SK-N-SH (cell line): Measurements from ENCODE around the gene LMO2. TPM values are rescaled to one million over a fixed set of nuclear protein-coding genes. Genes with fewer than 3 reads are reported as not detected.

Source experiments
- CTCF ChIA-PET: fragments of 300-600, 350-600 bp; formaldehyde crosslinking; extraction: SDS; loops from one replicate; lab custom pipeline; 2021; lab: Yijun Ruan, JAX
- POLR2A ChIA-PET: fragments of 350-600 bp; sonication (Branson Sonifier 250); formaldehyde crosslinking; extraction: SDS; loops from one replicate; lab custom pipeline; 2020; ENCODE audit warnings: antibody characterized with exemption, inconsistent platforms; lab: Yijun Ruan, JAX
- DNase-seq: peaks from one replicate; pipeline ENCODE4 v3.0.0; 2012
- H2AFZ ChIP-seq: fragments of 200-600 bp; sonication (generic); 2 replicates; pipeline ENCODE4 v1.8.1; 2016; ENCODE audit warnings: antibody characterized with exemption, mild to moderate bottlenecking, low read depth
- H3F3A ChIP-seq: fragments of 200-600 bp; sonication (generic); replicated peaks from 2 replicates; pipeline ENCODE3; 2016; ENCODE audit warnings: antibody characterized with exemption, mild to moderate bottlenecking; ENCODE audit not compliant: insufficient read depth
- H3K27ac ChIP-seq, 2 experiments: fragments of 200-500 bp in 1 of 2; fragments of 200-600 bp in 1 of 2; sonication (Bioruptor generic) in 1 of 2; sonication (generic), shearing (Covaris generic) in 1 of 2; 2 replicates each; pipeline versions ENCODE4 v1.5.1 to v1.6.1; 2014 to 2016; ENCODE audit warnings: low read depth in 2 of 2, inconsistent platforms in 1 of 2, low read length in 1 of 2, mild to moderate bottlenecking in 1 of 2, mixed read lengths in 1 of 2
- H3K27me3 ChIP-seq: fragments of 200-600 bp; sonication (generic), shearing (Covaris generic); 2 replicates; pipeline ENCODE4 v1.6.1; 2016; ENCODE audit warnings: mixed run types; ENCODE audit not compliant: insufficient read depth
- H3K36me3 ChIP-seq, 2 experiments: fragments of 200-500 bp in 1 of 2; fragments of 200-600 bp in 1 of 2; sonication (Bioruptor generic) in 1 of 2; sonication (generic) in 1 of 2; replicated peaks in 1 of 2; 2 replicates each; pipeline versions ENCODE3 to v1.5.1; 2014 to 2016; ENCODE audit warnings: low read length in 1 of 2, mild to moderate bottlenecking in 1 of 2; ENCODE audit not compliant: insufficient read depth in 2 of 2, control insufficient read depth in 1 of 2
- H3K4me1 ChIP-seq, 2 experiments: fragments of 200-500 bp in 1 of 2; fragments of 200-600 bp in 1 of 2; sonication (Bioruptor generic) in 1 of 2; sonication (generic), shearing (Covaris generic) in 1 of 2; 2 replicates each; pipeline versions ENCODE4 v1.5.1 to v1.6.1; 2014 to 2016; ENCODE audit warnings: low read depth in 1 of 2, low read length in 1 of 2, mixed run types in 1 of 2; ENCODE audit not compliant: insufficient read depth in 2 of 2, control insufficient read depth in 1 of 2
- H3K4me2 ChIP-seq: fragments of 200-600 bp; sonication (generic), shearing (Covaris generic); 2 replicates; pipeline ENCODE4 v1.6.1; 2017; ENCODE audit warnings: mixed run types
- H3K4me3 ChIP-seq, 2 experiments: fragments of 200-500 bp in 1 of 2; fragments of 200-600 bp in 1 of 2; sonication (Bioruptor generic) in 1 of 2; sonication (generic), shearing (Covaris generic) in 1 of 2; 2 replicates each; pipeline versions ENCODE4 v1.5.1 to v1.8.1; 2014 to 2016; ENCODE audit warnings: low read depth in 2 of 2, inconsistent platforms in 1 of 2, low read length in 1 of 2, mild to moderate bottlenecking in 1 of 2, mixed read lengths in 1 of 2, moderate library complexity in 1 of 2
- H3K79me2 ChIP-seq: fragments of 200-600 bp; sonication (generic); 2 replicates; pipeline ENCODE4 v1.8.1; 2017; ENCODE audit warnings: mild to moderate bottlenecking; ENCODE audit not compliant: insufficient read depth
- H3K9ac ChIP-seq: fragments of 200-600 bp; sonication (generic); 2 replicates; pipeline ENCODE4 v1.6.1; 2017; ENCODE audit warnings: mixed run types
- H3K9me2 ChIP-seq: fragments of 200-600 bp; sonication (generic); 2 replicates; pipeline ENCODE4 v1.6.1; 2017; ENCODE audit warnings: mixed run types
- H3K9me3 ChIP-seq: fragments of 200-600 bp; sonication (generic); 2 replicates; pipeline ENCODE4 v1.6.1; 2017; ENCODE audit warnings: mixed run types, mild to moderate bottlenecking, moderate library complexity
- H4K20me1 ChIP-seq: fragments of 200-600 bp; sonication (generic); 2 replicates; pipeline ENCODE4 v1.6.1; 2017; ENCODE audit warnings: mild to moderate bottlenecking, mixed run types; ENCODE audit not compliant: insufficient read depth
- ELF1 ChIP-seq: IDR thresholded peaks from 2 replicates; pipeline ENCODE4 v1.4.0; 2012
- EP300 ChIP-seq, 2 experiments: IDR thresholded peaks; 2 replicates each; pipeline versions ENCODE4 v1.4.0 to v1.6.1; 2012; ENCODE audit warnings: borderline replicate concordance in 1 of 2, low read depth in 1 of 2, low read length in 1 of 2
- FOSL2 ChIP-seq: IDR thresholded peaks from 2 replicates; pipeline ENCODE4 v1.4.0; 2012; ENCODE audit warnings: low read depth, mild to moderate bottlenecking, moderate library complexity, borderline replicate concordance
- FOXJ3 ChIP-seq: sonication (generic); formaldehyde crosslinking; IDR thresholded peaks from 2 replicates; pipeline ENCODE4 v1.5.1; 2020; ENCODE audit warnings: mild to moderate bottlenecking, missing genetic modification reagents
- FOXM1 ChIP-seq: IDR thresholded peaks from 2 replicates; pipeline ENCODE4 v1.4.0; 2012; ENCODE audit warnings: low read depth, mild to moderate bottlenecking
- GATA2 ChIP-seq: sonication (generic); formaldehyde crosslinking; IDR thresholded peaks from 2 replicates; pipeline ENCODE4 v1.5.0; 2020; ENCODE audit warnings: mild to moderate bottlenecking, missing genetic modification reagents
- JUND ChIP-seq: IDR thresholded peaks from 2 replicates; pipeline ENCODE4 v1.4.0; 2012
- MEF2A ChIP-seq: IDR thresholded peaks from 2 replicates; pipeline ENCODE4 v1.4.0; 2012; ENCODE audit warnings: low read depth, borderline replicate concordance
- NFIC ChIP-seq: IDR thresholded peaks from 2 replicates; pipeline ENCODE4 v1.4.0; 2012; ENCODE audit warnings: borderline replicate concordance
- POLR2AphosphoS5 ChIP-seq: IDR thresholded peaks from 2 replicates; pipeline ENCODE4 v1.6.1; 2012; ENCODE audit warnings: low read depth, low read length
- RAD21 ChIP-seq: IDR thresholded peaks from 2 replicates; pipeline ENCODE4 v1.6.1; 2012; ENCODE audit warnings: mild to moderate bottlenecking, low read length
- RCOR1 ChIP-seq: fragments of 150-350 bp; IDR thresholded peaks from 2 replicates; pipeline ENCODE4 v1.6.1; 2017; ENCODE audit warnings: antibody characterized with exemption, low read length
- RXRA ChIP-seq: IDR thresholded peaks from 2 replicates; pipeline ENCODE4 v1.4.0; 2012; ENCODE audit warnings: low read depth, mild to moderate bottlenecking, borderline replicate concordance
- TCF12 ChIP-seq: IDR thresholded peaks from 2 replicates; pipeline ENCODE4 v1.4.0; 2012
- TEAD4 ChIP-seq: IDR thresholded peaks from 2 replicates; pipeline ENCODE4 v1.4.0; 2012; ENCODE audit warnings: mild to moderate bottlenecking, borderline replicate concordance; ENCODE audit not compliant: insufficient read depth
- YY1 ChIP-seq: IDR thresholded peaks from 2 replicates; pipeline ENCODE4 v1.4.0; 2012; ENCODE audit warnings: low read depth, mild to moderate bottlenecking
- WGBS: methylation state at CpG from one replicate; pipeline ENCODE4 v1.1.6; 2017; ENCODE audit warnings: low lambda C conversion rate; 5-methylcytosine and 5-hydroxymethylcytosine counted together
- polyA plus RNA-seq, 3 experiments: library from polyadenylated mRNA; depleted of rRNA; stranded (reverse); fragments of >200 nt; gene quantifications; 2 replicates each; pipeline ENCODE4 v1.2.3, GENCODE V29; 2012
- TF ChIP-seq, protein P1 (sequence below): fragments of 150-350 bp; IDR thresholded peaks from 2 replicates; pipeline ENCODE4 v1.6.1; 2016; ENCODE audit warnings: mild to moderate bottlenecking, low read depth, low read length

LMO2 gene
- polyA plus RNA-seq, 1 of the 3 experiments (the other 2 are of a cell fraction) = 0.05 TPM

- ChIA-PET POLR2A (no interaction called here), CTCF (interaction anchor here (1.4 to 1.7 kb wide), 2 partner anchors 63 to 103 kb away, joined by 3 to 4 read pairs; no protein-coding TSS in a partner anchor)
Observed at GRCh38 chr11:33894398-33894746, 2.5 kb upstream of the LMO2 start.

GRCh38 chr11:33893711-33894397 is 2.0 kb upstream of the LMO2 start:
- H3K9me3 ChIP-seq = no peaks in the 10 kb centered on the region
- ChIA-PET CTCF (interaction anchor here (0.6 to 1.7 kb wide), 2 partner anchors 63 to 281 kb away, joined by 3 to 4 read pairs; no protein-coding TSS in a partner anchor), POLR2A (interaction anchor here (0.6 kb wide), 1 partner anchor 338 kb away, joined by 3 read pairs; no protein-coding TSS in a partner anchor)
- WGBS = 80% methylated on average over 14 of the region's 14 CpGs
- H3F3A ChIP-seq = no peaks in the 10 kb centered on the region
- no peak for DNase-seq
- no peaks in the 10 kb centered on the region for H3K36me3 ChIP-seq
- H3K27ac ChIP-seq = no peak overlapping the region
- no peaks in the 10 kb centered on the region for H3K79me2 ChIP-seq
- no peaks in the 10 kb centered on the region for H3K9me2 ChIP-seq
- no peak overlapping the region for H2AFZ ChIP-seq
- no peak overlapping the region for H3K4me2 ChIP-seq
- H3K27me3 ChIP-seq = no peaks in the 10 kb centered on the region; the same call in 1 of the 2 replicates
- no peak overlapping the region for H3K9ac ChIP-seq
- H3K4me3 ChIP-seq = no peak overlapping the region
- peaks cover 0 to 27% of the 10 kb centered on the region in 2 experiments; a peak in 2 of 4 replicates for H3K4me1 ChIP-seq
- no peaks in the 10 kb centered on the region for H4K20me1 ChIP-seq
- TF ChIP-seq FOXJ3 (CRISPR knock-in tag) (no peak), FOSL2 (no peak), RXRA (no peak)

More at GRCh38 chr11:33894398-33894746, 2.5 kb upstream of the LMO2 start:
- Histone ChIP-seq H3K4me1 (peaks cover 0 to 32% of the 10 kb centered on the region in 2 experiments; a peak in 3 of 4 replicates), H3K9me2 (no peaks in the 10 kb centered on the region), H2AFZ (no peak overlapping the region), H4K20me1 (no peaks in the 10 kb centered on the region), H3K36me3 (no peaks in the 10 kb centered on the region), H3K9ac (no peak overlapping the region), H3K27me3 (no peaks in the 10 kb centered on the region; the same call in 1 of the 2 replicates), H3K9me3 (no peaks in the 10 kb centered on the region), H3F3A (no peaks in the 10 kb centered on the region), H3K27ac (no peak overlapping the region), H3K4me2 (no peak overlapping the region), H3K4me3 (no peak overlapping the region), H3K79me2 (no peaks in the 10 kb centered on the region)
- TF ChIP-seq NFIC (no peak), GATA2 (CRISPR knock-in tag) (no peak), POLR2AphosphoS5 (no peak), TEAD4 (no peak), RXRA (no peak), RAD21 (no peak), MEF2A (no peak), EP300 (IDR thresholded peaks at IDR 0.05; ENCODE audit: borderline replicate concordance in 1 of 2, low read depth in 1 of 2, low read length in 1 of 2) (no peak), TCF12 (no peak), RCOR1 (no peak), ELF1 (no peak), YY1 (no peak), FOXM1 (no peak), JUND (no peak)
- TF ChIP-seq, protein P1, sequence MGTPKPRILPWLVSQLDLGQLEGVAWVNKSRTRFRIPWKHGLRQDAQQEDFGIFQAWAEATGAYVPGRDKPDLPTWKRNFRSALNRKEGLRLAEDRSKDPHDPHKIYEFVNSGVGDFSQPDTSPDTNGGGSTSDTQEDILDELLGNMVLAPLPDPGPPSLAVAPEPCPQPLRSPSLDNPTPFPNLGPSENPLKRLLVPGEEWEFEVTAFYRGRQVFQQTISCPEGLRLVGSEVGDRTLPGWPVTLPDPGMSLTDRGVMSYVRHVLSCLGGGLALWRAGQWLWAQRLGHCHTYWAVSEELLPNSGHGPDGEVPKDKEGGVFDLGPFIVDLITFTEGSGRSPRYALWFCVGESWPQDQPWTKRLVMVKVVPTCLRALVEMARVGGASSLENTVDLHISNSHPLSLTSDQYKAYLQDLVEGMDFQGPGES = no peak
- DNase-seq = no peak
- WGBS = 62% methylated on average over 4 of the region's 4 CpGs
